ENCODE measurements around the gene ANKRD52.
"Not testable (repeated sequence)": the region's sequence is repeated elsewhere in the genome, so short reads cannot be mapped to it uniquely, and the experiment has no call there.

The ANKRD52 gene

GRCh38 chr12:56267443-56268071, 9.4 kb upstream of the ANKRD52 start:
- Histone ChIP-seq H3K27me3 (ENCODE audit: control insufficient read depth, insufficient read depth, low read length) (no peaks in the 10 kb centered on the region), H3K9ac (ENCODE audit: low read length) (peak overlapping the region; percentile 71), H3K27ac (ENCODE audit: low read length) (no peak overlapping the region), H3K36me3 (ENCODE audit: control insufficient read depth, low read depth, low read length) (peaks cover 23% of the 10 kb centered on the region), H3K4me3 (ENCODE audit: low read length) (peak overlapping the region; percentile 83), H3K4me1 (ENCODE audit: control insufficient read depth, low read depth, low read length) (peaks cover 3% of the 10 kb centered on the region), H3K9me3 (ENCODE audit: control insufficient read depth, low read depth, low read length) (no peaks in the 10 kb centered on the region)

DNA sequence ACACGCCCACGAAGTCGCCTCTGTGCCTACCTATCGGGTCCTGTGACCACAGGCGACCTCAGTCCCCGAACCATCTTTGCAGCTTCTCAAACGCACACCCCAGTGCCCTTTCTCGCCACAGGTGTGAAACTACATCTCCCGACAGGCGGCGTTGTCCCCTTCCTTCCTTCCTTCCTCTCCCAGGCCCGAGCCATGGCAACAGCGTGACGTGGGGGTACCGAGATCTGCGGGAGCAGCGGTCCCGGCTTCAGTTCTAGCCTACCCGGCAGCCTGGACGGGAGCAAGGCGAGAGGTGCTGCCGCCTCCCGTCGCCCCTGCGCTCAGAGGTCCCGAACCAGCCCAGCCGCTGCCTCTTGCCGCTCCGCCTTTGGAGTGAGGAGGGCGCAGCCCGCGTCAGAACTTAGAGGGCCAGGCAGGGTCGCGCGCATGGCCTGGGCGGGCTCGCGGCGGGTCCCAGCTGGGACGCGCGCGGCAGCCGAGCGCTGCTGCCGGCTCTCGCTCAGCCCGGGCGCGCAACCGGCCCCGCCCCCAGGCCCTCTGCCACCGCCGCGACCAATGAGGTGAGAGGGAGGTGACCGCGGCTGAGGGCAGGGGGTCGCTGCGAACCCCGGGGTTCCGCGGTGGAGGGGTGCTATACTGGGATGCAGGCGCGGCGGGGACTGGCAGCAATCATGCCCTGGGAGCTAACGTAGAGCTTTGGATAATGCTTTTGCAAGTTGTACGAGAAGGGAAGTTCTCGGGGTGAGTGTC, 8.7 kb upstream of the ANKRD52 start, which contains the start of gene COQ10A:
COQ10A (plus strand) TSS at position 250 of the 750 bp plus-strand sequence; CDS start at position 427, 177 bp downstream.
- H3K4me1 ChIP-seq (ENCODE audit: control insufficient read depth, low read depth, low read length), result peaks cover 3% of the 10 kb centered on the region

GRCh38 chr12:56266068-56266692, 8.0 kb upstream of the ANKRD52 start:
- H3K4me1 ChIP-seq (ENCODE audit: control insufficient read depth, low read depth, low read length); H3K9me3 ChIP-seq (ENCODE audit: control insufficient read depth, low read depth, low read length); H3K27me3 ChIP-seq (ENCODE audit: control insufficient read depth, insufficient read depth, low read length): not testable (repeated sequence)
- peaks cover 12% of the 10 kb centered on the region for H3K36me3 ChIP-seq (ENCODE audit: control insufficient read depth, low read depth, low read length)
- peak overlapping the region; percentile 51 for H3K27ac ChIP-seq (ENCODE audit: low read length)
- peak overlapping the region; percentile 71 for H3K9ac ChIP-seq (ENCODE audit: low read length)
- peak overlapping the region; percentile 83 for H3K4me3 ChIP-seq (ENCODE audit: low read length)

More for the DNA sequence above, 8.7 kb upstream of the ANKRD52 start, which contains the start of gene COQ10A:
- Histone ChIP-seq H3K4me3 (ENCODE audit: low read length) (peak within 1 kb of the TSS; percentile 83), H3K27ac (ENCODE audit: low read length) (peak within 1 kb of the TSS; percentile 51), H3K9me3 (ENCODE audit: control insufficient read depth, low read depth, low read length) (no peaks in the 10 kb centered on the region), H3K27me3 (ENCODE audit: control insufficient read depth, insufficient read depth, low read length) (no peaks in the 10 kb centered on the region), H3K36me3 (ENCODE audit: control insufficient read depth, low read depth, low read length) (peaks cover 17% of the 10 kb centered on the region), H3K9ac (ENCODE audit: low read length) (peak within 1 kb of the TSS; percentile 71)

DNA sequence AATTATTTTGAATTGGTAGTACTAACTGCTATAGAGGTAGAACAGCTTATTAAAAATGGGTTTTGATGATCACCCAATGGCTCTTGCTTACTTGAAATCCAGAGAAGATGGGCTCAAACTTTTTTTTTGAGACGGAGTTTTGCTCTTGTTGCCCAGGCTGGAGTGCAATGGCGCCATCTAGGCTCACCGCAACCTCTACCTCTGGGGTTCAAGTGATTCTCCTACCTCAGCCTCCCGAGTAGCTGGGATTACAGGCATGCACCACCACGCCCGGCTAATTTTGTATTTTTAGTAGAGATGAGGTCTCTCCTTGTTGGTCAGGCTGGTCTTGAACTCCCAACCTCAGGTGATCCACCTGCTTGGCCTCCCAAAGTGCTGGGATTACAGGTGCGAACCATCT, 4.8 kb upstream of the ANKRD52 start:
- H3K9ac ChIP-seq (ENCODE audit: low read length); H3K4me3 ChIP-seq (ENCODE audit: low read length); H3K27ac ChIP-seq (ENCODE audit: low read length); H3K4me1 ChIP-seq (ENCODE audit: control insufficient read depth, low read depth, low read length); H3K36me3 ChIP-seq (ENCODE audit: control insufficient read depth, low read depth, low read length); H3K9me3 ChIP-seq (ENCODE audit: control insufficient read depth, low read depth, low read length); H3K27me3 ChIP-seq (ENCODE audit: control insufficient read depth, insufficient read depth, low read length): not testable (repeated sequence)

GRCh38 chr12:56261503-56262232, 3.5 kb upstream of the ANKRD52 start:
- Histone ChIP-seq H3K4me1 (ENCODE audit: control insufficient read depth, low read depth, low read length) (peaks cover 11% of the 10 kb centered on the region), H3K27me3 (ENCODE audit: control insufficient read depth, insufficient read depth, low read length) (no peaks in the 10 kb centered on the region), H3K27ac (ENCODE audit: low read length) (no peak overlapping the region), H3K9ac (ENCODE audit: low read length) (no peak overlapping the region), H3K36me3 (ENCODE audit: control insufficient read depth, low read depth, low read length) (no peaks in the 10 kb centered on the region), H3K9me3 (ENCODE audit: control insufficient read depth, low read depth, low read length) (no peaks in the 10 kb centered on the region), H3K4me3 (ENCODE audit: low read length) (no peak overlapping the region)

DNA sequence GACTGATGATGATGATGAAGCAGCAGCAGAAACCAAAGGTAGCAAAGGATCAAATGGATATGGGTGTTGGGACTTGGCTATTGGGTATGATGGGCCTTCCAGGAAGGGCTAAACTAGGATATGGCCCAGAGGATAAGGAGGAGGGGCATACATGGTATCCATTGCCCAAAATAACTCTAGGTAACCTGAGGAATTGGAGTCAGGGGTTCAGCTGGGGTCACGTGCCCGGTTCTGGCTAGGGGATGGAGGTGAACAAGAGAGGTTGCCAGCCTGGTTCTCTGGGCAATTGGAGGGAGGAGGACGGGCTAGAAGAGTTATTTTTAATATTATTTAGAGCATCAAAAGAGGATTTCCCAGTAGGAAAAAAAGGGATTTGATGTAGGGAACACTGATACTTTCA, 2.7 kb upstream of the ANKRD52 start:
- Histone ChIP-seq H3K4me3 (ENCODE audit: low read length) (no peak overlapping the region), H3K9ac (ENCODE audit: low read length) (no peak overlapping the region), H3K36me3 (ENCODE audit: control insufficient read depth, low read depth, low read length) (peaks cover under 1% of the 10 kb centered on the region), H3K27me3 (ENCODE audit: control insufficient read depth, insufficient read depth, low read length) (no peaks in the 10 kb centered on the region), H3K4me1 (ENCODE audit: control insufficient read depth, low read depth, low read length) (peaks cover 17% of the 10 kb centered on the region), H3K9me3 (ENCODE audit: control insufficient read depth, low read depth, low read length) (no peaks in the 10 kb centered on the region), H3K27ac (ENCODE audit: low read length) (no peak overlapping the region)

DNA sequence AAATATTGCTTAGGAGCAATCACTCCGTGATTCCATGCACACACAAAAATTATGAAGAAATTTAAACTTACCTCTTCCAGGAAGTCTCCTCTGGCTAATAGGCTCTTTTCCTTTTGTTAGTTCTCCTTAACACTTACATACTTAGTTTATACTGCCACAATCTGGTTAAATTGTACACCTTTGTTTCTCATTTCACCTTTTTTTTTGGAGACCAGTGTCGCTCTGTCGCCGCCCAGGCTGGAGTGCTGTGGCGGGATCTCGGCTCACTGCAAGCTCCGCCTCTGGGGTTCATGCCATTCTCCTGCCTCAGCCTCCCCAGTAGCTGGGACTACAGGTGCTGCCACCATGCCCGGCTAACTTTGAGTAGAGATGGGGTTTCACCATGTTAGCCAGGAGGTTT, 2.2 kb upstream of the ANKRD52 start:
- H3K9ac ChIP-seq (ENCODE audit: low read length), result no peak overlapping the region
- peaks cover 6% of the 10 kb centered on the region for H3K36me3 ChIP-seq (ENCODE audit: control insufficient read depth, low read depth, low read length)
- H3K9me3 ChIP-seq (ENCODE audit: control insufficient read depth, low read depth, low read length), result no peaks in the 10 kb centered on the region
- H3K27ac ChIP-seq (ENCODE audit: low read length), result no peak overlapping the region
- H3K4me1 ChIP-seq (ENCODE audit: control insufficient read depth, low read depth, low read length), result peaks cover 17% of the 10 kb centered on the region
- H3K4me3 ChIP-seq (ENCODE audit: low read length), result no peak overlapping the region
- H3K27me3 ChIP-seq (ENCODE audit: control insufficient read depth, insufficient read depth, low read length), result no peaks in the 10 kb centered on the region

DNA sequence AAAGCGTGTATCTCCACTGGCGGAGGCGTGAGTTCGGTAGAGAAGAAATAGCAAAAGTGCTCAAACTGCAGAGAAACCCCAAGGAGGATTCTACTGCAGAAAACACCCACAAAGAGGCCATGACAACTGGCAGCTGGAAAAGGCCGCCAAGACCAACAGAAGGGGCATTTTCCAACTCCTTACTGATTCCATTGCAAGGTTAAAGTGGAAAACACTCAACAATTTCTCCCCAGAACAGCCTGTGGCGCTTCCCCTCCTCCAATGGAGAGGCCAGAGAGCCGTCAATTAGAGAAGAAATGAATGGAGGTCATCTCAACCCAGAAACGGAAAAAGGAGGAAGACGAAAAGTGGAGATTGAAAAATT, 618 bp upstream of the ANKRD52 start:
- H3K27me3 ChIP-seq (ENCODE audit: control insufficient read depth, insufficient read depth, low read length), result no peaks in the 10 kb centered on the region
- peak overlapping the region; percentile 74 for H3K27ac ChIP-seq (ENCODE audit: low read length)

DNA sequence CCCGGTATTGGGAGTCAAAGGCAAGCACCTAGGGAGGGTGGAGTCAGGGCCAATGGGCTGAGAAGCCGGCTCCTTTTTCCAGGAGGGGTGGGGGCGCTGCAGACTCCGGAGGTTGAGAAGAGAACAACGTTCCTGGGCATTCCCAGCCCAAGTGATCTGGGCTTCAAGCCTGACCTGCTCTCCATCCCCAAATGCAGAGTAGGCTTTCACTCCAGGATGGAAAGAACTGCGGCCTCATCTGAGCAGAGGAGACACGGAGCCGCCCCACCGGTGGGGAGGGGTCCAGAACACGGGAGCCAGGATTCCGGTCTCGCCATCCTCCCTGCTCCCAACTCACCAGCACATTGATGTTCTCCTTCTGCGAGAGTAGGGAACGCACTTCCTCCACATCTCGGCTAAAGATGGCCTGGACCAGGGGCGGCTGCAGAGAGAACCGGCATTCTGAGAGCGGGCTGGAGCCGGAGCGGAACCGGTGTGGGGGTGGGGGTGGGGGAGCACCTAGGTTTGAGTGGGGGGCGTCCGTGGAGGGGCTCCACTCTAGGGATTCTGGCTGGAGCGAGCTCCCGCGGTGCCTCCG, 605 bp downstream of the ANKRD52 start:
- Histone ChIP-seq H3K36me3 (ENCODE audit: control insufficient read depth, low read depth, low read length) (peaks cover 32% of the 10 kb centered on the region), H3K9me3 (ENCODE audit: control insufficient read depth, low read depth, low read length) (no peaks in the 10 kb centered on the region), H3K9ac (ENCODE audit: low read length) (peak overlapping the region; percentile 62), H3K4me3 (ENCODE audit: low read length) (peak overlapping the region; percentile 95), H3K27me3 (ENCODE audit: control insufficient read depth, insufficient read depth, low read length) (no peaks in the 10 kb centered on the region), H3K27ac (ENCODE audit: low read length) (no peak overlapping the region), H3K4me1 (ENCODE audit: control insufficient read depth, low read depth, low read length) (peaks cover 17% of the 10 kb centered on the region)

More for the DNA sequence above, 618 bp upstream of the ANKRD52 start:
- H3K36me3 ChIP-seq (ENCODE audit: control insufficient read depth, low read depth, low read length), result peaks cover 19% of the 10 kb centered on the region
- no peaks in the 10 kb centered on the region for H3K9me3 ChIP-seq (ENCODE audit: control insufficient read depth, low read depth, low read length)
- H3K9ac ChIP-seq (ENCODE audit: low read length), result peak overlapping the region; percentile 75
- peaks cover 17% of the 10 kb centered on the region for H3K4me1 ChIP-seq (ENCODE audit: control insufficient read depth, low read depth, low read length)
- H3K4me3 ChIP-seq (ENCODE audit: low read length), result peak overlapping the region; percentile 95

GRCh38 chr12:56257071-56257470, 1.1 kb downstream of the ANKRD52 start:
- Histone ChIP-seq H3K9me3 (ENCODE audit: control insufficient read depth, low read depth, low read length) (no peaks in the 10 kb centered on the region), H3K27me3 (ENCODE audit: control insufficient read depth, insufficient read depth, low read length) (no peaks in the 10 kb centered on the region), H3K36me3 (ENCODE audit: control insufficient read depth, low read depth, low read length) (peaks cover 37% of the 10 kb centered on the region), H3K27ac (ENCODE audit: low read length) (no peak overlapping the region), H3K4me3 (ENCODE audit: low read length) (peak overlapping the region; percentile 95), H3K9ac (ENCODE audit: low read length) (peak overlapping the region; percentile 62), H3K4me1 (ENCODE audit: control insufficient read depth, low read depth, low read length) (peaks cover 17% of the 10 kb centered on the region)

Data from iPS-18a (cell line).